HG03460 (cell line): ENCODE measurements around the gene TXNIP.

Source experiments
- ATAC-seq: cut with Tn5 transposase; IDR thresholded peaks from one replicate; pipeline ENCODE4 v1.9.1; 2021; ENCODE audit not compliant: unreplicated experiment

Gene TXNIP

GRCh38 chr1:145986551-145986950 lies 9.8 kb downstream of the TXNIP start:
- no peak for ATAC-seq

- ATAC-seq, result no peak
Observed at GRCh38 chr1:145985502-145986439, 10.6 kb downstream of the TXNIP start.

- no peak for ATAC-seq
Observed at GRCh38 chr1:145985129-145985501, 11.3 kb downstream of the TXNIP start.

GRCh38 chr1:145983960-145984830 lies 12.2 kb downstream of the TXNIP start:
- no peak for ATAC-seq

GRCh38 chr1:145983206-145983675 lies 13.1 kb downstream of the TXNIP start:
- no peak for ATAC-seq

- ATAC-seq, result no peak
Observed at GRCh38 chr1:145982010-145982723, 14.2 kb downstream of the TXNIP start.

- ATAC-seq, result no peak
Observed at GRCh38 chr1:145980457-145980994, 15.9 kb downstream of the TXNIP start.

- ATAC-seq, result no peak
Observed at GRCh38 chr1:145979746-145980456, 16.5 kb downstream of the TXNIP start.

- peak; percentile 95 for ATAC-seq
Observed at GRCh38 chr1:145978854-145979745, 17.3 kb downstream of the TXNIP start.

GRCh38 chr1:145978471-145978853 lies 17.9 kb downstream of the TXNIP start:
- no peak for ATAC-seq

GRCh38 chr1:145977486-145978470 lies 18.6 kb downstream of the TXNIP start:
- no peak for ATAC-seq

GRCh38 chr1:145977016-145977415 lies 19.4 kb downstream of the TXNIP start:
- no peak for ATAC-seq

GRCh38 chr1:145975216-145975615 lies 21.2 kb downstream of the TXNIP start:
- no peak for ATAC-seq

- no peak for ATAC-seq
Observed at GRCh38 chr1:145974721-145975120, 21.7 kb downstream of the TXNIP start.

- ATAC-seq, result no peak
Observed at GRCh38 chr1:145972580-145972979, 23.8 kb downstream of the TXNIP start.

GRCh38 chr1:145967288-145967687 lies 29.1 kb downstream of the TXNIP start:
- ATAC-seq, result no peak

- no peak for ATAC-seq
Observed at GRCh38 chr1:145965119-145965744, 31.1 kb downstream of the TXNIP start.
